GM23338 (cell line): ENCODE data around the gene ZCCHC4. TPM values are rescaled to one million over a fixed set of nuclear protein-coding genes. Genes with fewer than 3 reads are reported as not detected.

Experiments used
- ATAC-seq: fragments of 200-7000 bp; cut with Tn5 transposase; 3 replicates; pipeline ENCODE4 v1.9.1; 2020
- DNase-seq: peaks from one replicate; pipeline ENCODE4 v3.0.0-alpha.2; 2015; ENCODE audit warnings: low spot score
- H2AFZ ChIP-seq: fragments of 200-600 bp; sonication (generic); 2 replicates; pipeline ENCODE4 v1.8.0; 2016; ENCODE audit warnings: antibody characterized with exemption, mild to moderate bottlenecking, moderate library complexity
- H3F3A ChIP-seq: fragments of 200-600 bp; sonication (generic); replicated peaks from 2 replicates; pipeline ENCODE4 v1.8.0; 2017; ENCODE audit warnings: antibody characterized with exemption, mixed run types, low read depth
- H3K27ac ChIP-seq: fragments of 200-600 bp; sonication (generic); 2 replicates; pipeline ENCODE4 v1.6.1; 2016; ENCODE audit warnings: low read depth
- H3K27me3 ChIP-seq: fragments of 200-600 bp; sonication (generic); 2 replicates; pipeline ENCODE4 v1.8.0; 2016; ENCODE audit warnings: mild to moderate bottlenecking, mixed run types, moderate library complexity; ENCODE audit not compliant: insufficient read depth
- H3K36me3 ChIP-seq: fragments of 200-600 bp; sonication (generic); 2 replicates; pipeline ENCODE4 v1.8.0; 2016; ENCODE audit warnings: mild to moderate bottlenecking; ENCODE audit not compliant: insufficient read depth
- H3K4me1 ChIP-seq: fragments of 200-600 bp; sonication (generic); 2 replicates; pipeline ENCODE4 v1.8.0; 2016; ENCODE audit warnings: mild to moderate bottlenecking, moderate library complexity; ENCODE audit not compliant: insufficient read depth
- H3K4me2 ChIP-seq: fragments of 200-600 bp; sonication (generic); 2 replicates; pipeline ENCODE4 v1.7.1; 2017; ENCODE audit warnings: mixed run types
- H3K4me3 ChIP-seq: fragments of 200-600 bp; sonication (generic); 2 replicates; pipeline ENCODE4 v1.6.1; 2016; ENCODE audit warnings: mixed run types
- H3K79me2 ChIP-seq: fragments of 200-600 bp; sonication (generic); replicated peaks from 2 replicates; pipeline ENCODE4 v1.8.0; 2017; ENCODE audit warnings: mild to moderate bottlenecking; ENCODE audit not compliant: insufficient read depth
- H3K9me2 ChIP-seq: fragments of 200-600 bp; sonication (generic); 2 replicates; pipeline ENCODE4 v1.8.0; 2017; ENCODE audit not compliant: insufficient read depth
- H4K20me1 ChIP-seq: fragments of 200-600 bp; sonication (generic); replicated peaks from 2 replicates; pipeline ENCODE4 v1.8.0; 2017; ENCODE audit warnings: mild to moderate bottlenecking; ENCODE audit not compliant: insufficient read depth
- H3K27ac Mint-ChIP-seq: 2 replicates; pipeline ENCODE4 v1.8.0; 2020; ENCODE audit warnings: inconsistent platforms, mild to moderate bottlenecking, moderate library complexity, mixed read lengths
- H3K27me3 Mint-ChIP-seq: 3 replicates; pipeline ENCODE4 v1.8.0; 2022; ENCODE audit warnings: low read depth, mild to moderate bottlenecking, moderate library complexity, mixed read lengths, inconsistent platforms; ENCODE audit not compliant: insufficient read depth, poor library complexity
- H3K36me3 Mint-ChIP-seq: 3 replicates; pipeline ENCODE4 v1.8.0; 2021; ENCODE audit warnings: low read depth, mild to moderate bottlenecking, inconsistent platforms, moderate library complexity, mixed read lengths
- H3K4me1 Mint-ChIP-seq: 3 replicates; pipeline ENCODE4 v1.8.0; 2020; ENCODE audit warnings: mild to moderate bottlenecking, inconsistent platforms, mixed read lengths
- H3K4me3 Mint-ChIP-seq: 3 replicates; pipeline ENCODE4 v1.8.0; 2021; ENCODE audit warnings: moderate library complexity, mild to moderate bottlenecking, inconsistent platforms, mixed read lengths
- H3K9me3 Mint-ChIP-seq: 3 replicates; pipeline ENCODE4 v1.8.0; 2020; ENCODE audit warnings: moderate library complexity, mild to moderate bottlenecking, inconsistent platforms, mixed read lengths
- CREB1 ChIP-seq: fragments of 250-450 bp; sonication (Bioruptor Pico); IDR thresholded peaks from 2 replicates; pipeline ENCODE4 v1.5.0; 2020; ENCODE audit warnings: low read depth, mild to moderate bottlenecking, moderate library complexity
- EZH2 ChIP-seq: fragments of 200-600 bp; sonication (generic); IDR thresholded peaks from one replicate; pipeline ENCODE4 v1.8.0; 2017; ENCODE audit warnings: antibody characterized with exemption, mild to moderate bottlenecking, low read depth; ENCODE audit not compliant: unreplicated experiment
- EZH2phosphoT487 ChIP-seq: fragments of 200-600 bp; sonication (generic); IDR thresholded peaks from one replicate; pipeline ENCODE4 v1.8.1; 2018; ENCODE audit warnings: antibody characterized with exemption; ENCODE audit not compliant: unreplicated experiment
- JUNB ChIP-seq: IDR thresholded peaks from one replicate; pipeline ENCODE4 v1.6.1; 2016; ENCODE audit warnings: antibody characterized with exemption; ENCODE audit not compliant: unreplicated experiment
- NANOG ChIP-seq: IDR thresholded peaks from 2 replicates; pipeline ENCODE4 v1.6.1; 2016; ENCODE audit warnings: antibody characterized with exemption, borderline replicate concordance
- POLR2AphosphoS5 ChIP-seq: IDR thresholded peaks from 2 replicates; pipeline ENCODE4 v1.6.1; 2016; ENCODE audit warnings: antibody characterized with exemption, low read depth
- STAT1 ChIP-seq: IDR thresholded peaks from one replicate; pipeline ENCODE4 v1.6.1; 2016; ENCODE audit warnings: antibody characterized with exemption; ENCODE audit not compliant: unreplicated experiment
- ZNF114 ChIP-seq: fragments of 250-450 bp; sonication (Bioruptor Pico); IDR thresholded peaks from 2 replicates; pipeline ENCODE4 v1.5.0; 2020; ENCODE audit warnings: mild to moderate bottlenecking, moderate library complexity
- ZNF331 ChIP-seq: fragments of 250-450 bp; sonication (Bioruptor Pico); IDR thresholded peaks from 2 replicates; pipeline ENCODE4 v1.5.0; 2020; ENCODE audit warnings: low read depth, mild to moderate bottlenecking, moderate library complexity
- polyA plus RNA-seq: library from polyadenylated mRNA; unstranded; fragments of >200 nt; fragmentation: Nextera tagmentation; extraction: Ambion mirVana; gene quantifications from 2 replicates; pipeline ENCODE4 v1.2.1, GENCODE V29; 2016
- total RNA-seq: library from RNA; depleted of rRNA; stranded (reverse); fragments of >200 nt; shearing (Covaris generic); gene quantifications from 2 replicates; pipeline ENCODE4 v1.2.3, GENCODE V29; 2014
- TF ChIP-seq, protein P1 (sequence below), 2 experiments: fragments of 200-600 bp in 1 of 2; sonication (generic) in 1 of 2; conservative IDR thresholded peaks; 2 replicates each; pipeline versions ENCODE4 v1.5.1 to v1.6.1; 2016 to 2017; ENCODE audit warnings: antibody characterized with exemption in 2 of 2, low read depth in 2 of 2, mild to moderate bottlenecking in 2 of 2, moderate library complexity in 1 of 2
- TF ChIP-seq, protein P2 (sequence below): IDR thresholded peaks from one replicate; pipeline ENCODE4 v1.6.1; 2018; ENCODE audit warnings: antibody characterized with exemption; ENCODE audit not compliant: unreplicated experiment
- TF ChIP-seq, protein P3 (sequence below): IDR thresholded peaks from 2 replicates; pipeline ENCODE4 v1.6.1; 2016; ENCODE audit warnings: antibody characterized with exemption
- TF ChIP-seq, protein P4 (sequence below): fragments of 250-450 bp; sonication (Bioruptor Pico); IDR thresholded peaks from 2 replicates; pipeline ENCODE4 v1.5.0; 2020; ENCODE audit warnings: mild to moderate bottlenecking, moderate library complexity

ZCCHC4 gene
- total and polyA plus RNA-seq, 2 experiments from 2014 or later, result 11.3 to 17.9 TPM

DNA sequence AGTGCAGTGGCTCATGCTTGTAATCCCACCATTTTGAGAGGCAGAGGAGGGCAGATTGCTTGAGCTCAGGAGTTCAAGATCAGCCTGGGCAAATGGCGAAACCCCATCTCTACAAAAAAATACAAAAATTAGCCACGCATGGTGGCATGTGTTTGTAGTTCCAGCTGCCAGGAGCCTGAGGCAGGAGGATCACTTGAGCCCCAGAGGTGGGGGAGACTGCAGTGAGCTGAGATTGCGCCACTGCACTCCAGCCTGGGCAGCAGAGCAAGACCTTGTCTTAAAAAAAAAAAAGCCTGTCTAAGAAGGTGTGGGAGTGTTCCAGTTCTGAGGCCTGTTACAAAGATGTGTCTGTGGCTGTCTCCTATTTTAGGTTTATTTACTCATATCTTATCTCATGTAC is 40.7 kb upstream of the ZCCHC4 start:
- Mint-ChIP-seq H3K27ac (no peak overlapping the region), H3K9me3 (no peaks in the 10 kb centered on the region), H3K4me3 (no peak overlapping the region), H3K27me3 (peaks cover 3% of the 10 kb centered on the region), H3K4me1 (no peaks in the 10 kb centered on the region), H3K36me3 (peaks cover 11% of the 10 kb centered on the region)
- TF ChIP-seq JUNB (no peak), EZH2phosphoT487 (no peak), STAT1 (no peak), ZNF114 (CRISPR knock-in tag) (no peak), NANOG (no peak), CREB1 (no peak), POLR2AphosphoS5 (no peak), ZNF331 (CRISPR knock-in tag) (no peak), EZH2 (no peak)
- TF ChIP-seq, protein P1, sequence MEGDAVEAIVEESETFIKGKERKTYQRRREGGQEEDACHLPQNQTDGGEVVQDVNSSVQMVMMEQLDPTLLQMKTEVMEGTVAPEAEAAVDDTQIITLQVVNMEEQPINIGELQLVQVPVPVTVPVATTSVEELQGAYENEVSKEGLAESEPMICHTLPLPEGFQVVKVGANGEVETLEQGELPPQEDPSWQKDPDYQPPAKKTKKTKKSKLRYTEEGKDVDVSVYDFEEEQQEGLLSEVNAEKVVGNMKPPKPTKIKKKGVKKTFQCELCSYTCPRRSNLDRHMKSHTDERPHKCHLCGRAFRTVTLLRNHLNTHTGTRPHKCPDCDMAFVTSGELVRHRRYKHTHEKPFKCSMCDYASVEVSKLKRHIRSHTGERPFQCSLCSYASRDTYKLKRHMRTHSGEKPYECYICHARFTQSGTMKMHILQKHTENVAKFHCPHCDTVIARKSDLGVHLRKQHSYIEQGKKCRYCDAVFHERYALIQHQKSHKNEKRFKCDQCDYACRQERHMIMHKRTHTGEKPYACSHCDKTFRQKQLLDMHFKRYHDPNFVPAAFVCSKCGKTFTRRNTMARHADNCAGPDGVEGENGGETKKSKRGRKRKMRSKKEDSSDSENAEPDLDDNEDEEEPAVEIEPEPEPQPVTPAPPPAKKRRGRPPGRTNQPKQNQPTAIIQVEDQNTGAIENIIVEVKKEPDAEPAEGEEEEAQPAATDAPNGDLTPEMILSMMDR (conservative IDR thresholded peaks at IDR 0.05; ENCODE audit: low read depth in 2 of 2), result no peak
- TF ChIP-seq, protein P2, sequence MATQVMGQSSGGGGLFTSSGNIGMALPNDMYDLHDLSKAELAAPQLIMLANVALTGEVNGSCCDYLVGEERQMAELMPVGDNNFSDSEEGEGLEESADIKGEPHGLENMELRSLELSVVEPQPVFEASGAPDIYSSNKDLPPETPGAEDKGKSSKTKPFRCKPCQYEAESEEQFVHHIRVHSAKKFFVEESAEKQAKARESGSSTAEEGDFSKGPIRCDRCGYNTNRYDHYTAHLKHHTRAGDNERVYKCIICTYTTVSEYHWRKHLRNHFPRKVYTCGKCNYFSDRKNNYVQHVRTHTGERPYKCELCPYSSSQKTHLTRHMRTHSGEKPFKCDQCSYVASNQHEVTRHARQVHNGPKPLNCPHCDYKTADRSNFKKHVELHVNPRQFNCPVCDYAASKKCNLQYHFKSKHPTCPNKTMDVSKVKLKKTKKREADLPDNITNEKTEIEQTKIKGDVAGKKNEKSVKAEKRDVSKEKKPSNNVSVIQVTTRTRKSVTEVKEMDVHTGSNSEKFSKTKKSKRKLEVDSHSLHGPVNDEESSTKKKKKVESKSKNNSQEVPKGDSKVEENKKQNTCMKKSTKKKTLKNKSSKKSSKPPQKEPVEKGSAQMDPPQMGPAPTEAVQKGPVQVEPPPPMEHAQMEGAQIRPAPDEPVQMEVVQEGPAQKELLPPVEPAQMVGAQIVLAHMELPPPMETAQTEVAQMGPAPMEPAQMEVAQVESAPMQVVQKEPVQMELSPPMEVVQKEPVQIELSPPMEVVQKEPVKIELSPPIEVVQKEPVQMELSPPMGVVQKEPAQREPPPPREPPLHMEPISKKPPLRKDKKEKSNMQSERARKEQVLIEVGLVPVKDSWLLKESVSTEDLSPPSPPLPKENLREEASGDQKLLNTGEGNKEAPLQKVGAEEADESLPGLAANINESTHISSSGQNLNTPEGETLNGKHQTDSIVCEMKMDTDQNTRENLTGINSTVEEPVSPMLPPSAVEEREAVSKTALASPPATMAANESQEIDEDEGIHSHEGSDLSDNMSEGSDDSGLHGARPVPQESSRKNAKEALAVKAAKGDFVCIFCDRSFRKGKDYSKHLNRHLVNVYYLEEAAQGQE, result no peak
- TF ChIP-seq, protein P3, sequence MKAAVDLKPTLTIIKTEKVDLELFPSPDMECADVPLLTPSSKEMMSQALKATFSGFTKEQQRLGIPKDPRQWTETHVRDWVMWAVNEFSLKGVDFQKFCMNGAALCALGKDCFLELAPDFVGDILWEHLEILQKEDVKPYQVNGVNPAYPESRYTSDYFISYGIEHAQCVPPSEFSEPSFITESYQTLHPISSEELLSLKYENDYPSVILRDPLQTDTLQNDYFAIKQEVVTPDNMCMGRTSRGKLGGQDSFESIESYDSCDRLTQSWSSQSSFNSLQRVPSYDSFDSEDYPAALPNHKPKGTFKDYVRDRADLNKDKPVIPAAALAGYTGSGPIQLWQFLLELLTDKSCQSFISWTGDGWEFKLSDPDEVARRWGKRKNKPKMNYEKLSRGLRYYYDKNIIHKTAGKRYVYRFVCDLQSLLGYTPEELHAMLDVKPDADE, result no peak
- TF ChIP-seq, protein P4, sequence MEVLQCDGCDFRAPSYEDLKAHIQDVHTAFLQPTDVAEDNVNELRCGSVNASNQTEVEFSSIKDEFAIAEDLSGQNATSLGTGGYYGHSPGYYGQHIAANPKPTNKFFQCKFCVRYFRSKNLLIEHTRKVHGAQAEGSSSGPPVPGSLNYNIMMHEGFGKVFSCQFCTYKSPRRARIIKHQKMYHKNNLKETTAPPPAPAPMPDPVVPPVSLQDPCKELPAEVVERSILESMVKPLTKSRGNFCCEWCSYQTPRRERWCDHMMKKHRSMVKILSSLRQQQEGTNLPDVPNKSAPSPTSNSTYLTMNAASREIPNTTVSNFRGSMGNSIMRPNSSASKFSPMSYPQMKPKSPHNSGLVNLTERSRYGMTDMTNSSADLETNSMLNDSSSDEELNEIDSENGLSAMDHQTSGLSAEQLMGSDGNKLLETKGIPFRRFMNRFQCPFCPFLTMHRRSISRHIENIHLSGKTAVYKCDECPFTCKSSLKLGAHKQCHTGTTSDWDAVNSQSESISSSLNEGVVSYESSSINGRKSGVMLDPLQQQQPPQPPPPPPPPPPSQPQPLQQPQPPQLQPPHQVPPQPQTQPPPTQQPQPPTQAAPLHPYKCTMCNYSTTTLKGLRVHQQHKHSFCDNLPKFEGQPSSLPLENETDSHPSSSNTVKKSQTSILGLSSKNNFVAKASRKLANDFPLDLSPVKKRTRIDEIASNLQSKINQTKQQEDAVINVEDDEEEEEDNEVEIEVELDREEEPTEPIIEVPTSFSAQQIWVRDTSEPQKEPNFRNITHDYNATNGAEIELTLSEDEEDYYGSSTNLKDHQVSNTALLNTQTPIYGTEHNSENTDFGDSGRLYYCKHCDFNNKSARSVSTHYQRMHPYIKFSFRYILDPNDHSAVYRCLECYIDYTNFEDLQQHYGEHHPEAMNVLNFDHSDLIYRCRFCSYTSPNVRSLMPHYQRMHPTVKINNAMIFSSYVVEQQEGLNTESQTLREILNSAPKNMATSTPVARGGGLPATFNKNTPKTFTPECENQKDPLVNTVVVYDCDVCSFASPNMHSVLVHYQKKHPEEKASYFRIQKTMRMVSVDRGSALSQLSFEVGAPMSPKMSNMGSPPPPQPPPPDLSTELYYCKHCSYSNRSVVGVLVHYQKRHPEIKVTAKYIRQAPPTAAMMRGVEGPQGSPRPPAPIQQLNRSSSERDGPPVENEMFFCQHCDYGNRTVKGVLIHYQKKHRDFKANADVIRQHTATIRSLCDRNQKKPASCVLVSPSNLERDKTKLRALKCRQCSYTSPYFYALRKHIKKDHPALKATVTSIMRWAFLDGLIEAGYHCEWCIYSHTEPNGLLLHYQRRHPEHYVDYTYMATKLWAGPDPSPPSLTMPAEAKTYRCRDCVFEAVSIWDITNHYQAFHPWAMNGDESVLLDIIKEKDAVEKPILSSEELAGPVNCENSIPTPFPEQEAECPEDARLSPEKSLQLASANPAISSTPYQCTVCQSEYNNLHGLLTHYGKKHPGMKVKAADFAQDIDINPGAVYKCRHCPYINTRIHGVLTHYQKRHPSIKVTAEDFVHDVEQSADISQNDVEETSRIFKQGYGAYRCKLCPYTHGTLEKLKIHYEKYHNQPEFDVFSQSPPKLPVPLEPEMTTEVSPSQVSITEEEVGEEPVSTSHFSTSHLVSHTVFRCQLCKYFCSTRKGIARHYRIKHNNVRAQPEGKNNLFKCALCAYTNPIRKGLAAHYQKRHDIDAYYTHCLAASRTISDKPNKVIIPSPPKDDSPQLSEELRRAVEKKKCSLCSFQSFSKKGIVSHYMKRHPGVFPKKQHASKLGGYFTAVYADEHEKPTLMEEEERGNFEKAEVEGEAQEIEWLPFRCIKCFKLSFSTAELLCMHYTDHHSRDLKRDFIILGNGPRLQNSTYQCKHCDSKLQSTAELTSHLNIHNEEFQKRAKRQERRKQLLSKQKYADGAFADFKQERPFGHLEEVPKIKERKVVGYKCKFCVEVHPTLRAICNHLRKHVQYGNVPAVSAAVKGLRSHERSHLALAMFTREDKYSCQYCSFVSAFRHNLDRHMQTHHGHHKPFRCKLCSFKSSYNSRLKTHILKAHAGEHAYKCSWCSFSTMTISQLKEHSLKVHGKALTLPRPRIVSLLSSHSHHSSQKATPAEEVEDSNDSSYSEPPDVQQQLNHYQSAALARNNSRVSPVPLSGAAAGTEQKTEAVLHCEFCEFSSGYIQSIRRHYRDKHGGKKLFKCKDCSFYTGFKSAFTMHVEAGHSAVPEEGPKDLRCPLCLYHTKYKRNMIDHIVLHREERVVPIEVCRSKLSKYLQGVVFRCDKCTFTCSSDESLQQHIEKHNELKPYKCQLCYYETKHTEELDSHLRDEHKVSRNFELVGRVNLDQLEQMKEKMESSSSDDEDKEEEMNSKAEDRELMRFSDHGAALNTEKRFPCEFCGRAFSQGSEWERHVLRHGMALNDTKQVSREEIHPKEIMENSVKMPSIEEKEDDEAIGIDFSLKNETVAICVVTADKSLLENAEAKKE (CRISPR knock-in tag), result no peak
- H3F3A ChIP-seq, result no peaks in the 10 kb centered on the region
- no peak for DNase-seq
- no peaks in the 10 kb centered on the region for H3K79me2 ChIP-seq
- no peaks in the 10 kb centered on the region for H3K36me3 ChIP-seq
- H3K27me3 ChIP-seq, result no peaks in the 10 kb centered on the region
- H3K27ac ChIP-seq, result no peak overlapping the region
- H3K9me2 ChIP-seq, result no peaks in the 10 kb centered on the region
- H3K4me3 ChIP-seq, result no peak overlapping the region
- H3K4me2 ChIP-seq, result no peak overlapping the region
- no peak for ATAC-seq
- H3K4me1 ChIP-seq, result no peaks in the 10 kb centered on the region
- no peak overlapping the region for H2AFZ ChIP-seq
- no peaks in the 10 kb centered on the region for H4K20me1 ChIP-seq
